ENCODE results near the gene DISC1. TPM values are rescaled to one million over a fixed set of nuclear protein-coding genes. Genes with fewer than 3 reads are reported as not detected.

The DISC1 gene
- total and polyA plus RNA-seq, 2 donors (not counting 3 experiments of a cell fraction or from before 2014, with no cell fraction given) = 3.3 to 14.7 TPM

DNA sequence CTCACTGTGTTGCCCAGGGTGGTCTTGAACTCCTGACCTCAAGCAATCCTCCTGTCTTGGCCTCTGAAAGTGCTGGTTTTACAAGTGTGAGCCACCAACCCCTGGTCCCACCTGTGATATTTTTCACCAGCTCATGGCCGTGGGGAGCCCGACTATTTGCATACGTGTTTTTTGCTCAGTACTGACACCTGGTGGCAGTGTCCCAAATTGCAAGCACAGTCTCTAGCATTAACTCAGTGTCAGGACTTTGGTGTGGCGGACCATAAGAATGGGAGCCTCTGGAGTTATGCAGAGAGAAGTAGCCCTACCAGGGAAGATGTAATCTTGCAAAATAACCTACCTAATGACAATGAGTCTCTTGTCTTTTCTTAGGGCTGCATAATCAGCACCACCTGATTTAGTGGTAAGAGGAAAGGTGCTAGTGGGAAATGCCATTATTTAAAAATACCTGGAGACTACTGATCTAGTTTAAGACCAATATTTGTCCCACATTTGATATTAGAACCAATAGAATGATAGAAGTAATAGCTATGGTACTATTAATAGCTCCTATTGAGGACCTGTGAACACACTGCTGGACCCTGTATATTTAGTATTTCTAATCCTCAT is 305.4 kb downstream of the DISC1 start:
- H3K4me1 ChIP-seq (ENCODE audit: control insufficient read depth, extremely low read depth, insufficient read depth, low read length) = peaks cover 20% of the 10 kb centered on the region
- H3K9me3 ChIP-seq (replicated peaks; ENCODE audit: control insufficient read depth, insufficient read depth, low read length) = no peaks in the 10 kb centered on the region
- H4K20me1 ChIP-seq (replicated peaks; ENCODE audit: control insufficient read depth, extremely low read depth, insufficient read depth, low read length) = no peaks in the 10 kb centered on the region
- no peaks in the 10 kb centered on the region for H3K27me3 ChIP-seq (ENCODE audit: control insufficient read depth in 2 of 2, insufficient read depth in 2 of 2, low read length in 2 of 2)
- H2AFZ ChIP-seq (ENCODE audit: low read depth, low read length) = no peak overlapping the region
- no peak overlapping the region for H3K9ac ChIP-seq (replicated peaks; ENCODE audit: extremely low read depth, insufficient read depth, low read length)
- no peak for FAIRE-seq
- dilution Hi-C loops (cut with MboI; ENCODE audit: extremely low pct_ligation_motif_present, low sequenced_read_pairs) = no loop called here
- no peaks in the 10 kb centered on the region for H3K36me3 ChIP-seq (ENCODE audit: control insufficient read depth in 2 of 2, extremely low read depth in 1 of 2, insufficient read depth in 2 of 2, low read length in 2 of 2)
- no TSS peak for BruUV-seq (replicated peaks)
- no peak for TF ChIP-seq MYC (IDR thresholded peaks at IDR 0.05; ENCODE audit: low read depth, low read length)
- TF ChIP-seq FOS (IDR thresholded peaks at IDR 0.05; ENCODE audit: borderline replicate concordance, insufficient read depth, low read length) = no peak
- TF ChIP-seq POLR2AphosphoS5 (IDR thresholded peaks at IDR 0.05; ENCODE audit: insufficient read depth, low read depth, low read length) = no peak
- TF ChIP-seq, protein P1, sequence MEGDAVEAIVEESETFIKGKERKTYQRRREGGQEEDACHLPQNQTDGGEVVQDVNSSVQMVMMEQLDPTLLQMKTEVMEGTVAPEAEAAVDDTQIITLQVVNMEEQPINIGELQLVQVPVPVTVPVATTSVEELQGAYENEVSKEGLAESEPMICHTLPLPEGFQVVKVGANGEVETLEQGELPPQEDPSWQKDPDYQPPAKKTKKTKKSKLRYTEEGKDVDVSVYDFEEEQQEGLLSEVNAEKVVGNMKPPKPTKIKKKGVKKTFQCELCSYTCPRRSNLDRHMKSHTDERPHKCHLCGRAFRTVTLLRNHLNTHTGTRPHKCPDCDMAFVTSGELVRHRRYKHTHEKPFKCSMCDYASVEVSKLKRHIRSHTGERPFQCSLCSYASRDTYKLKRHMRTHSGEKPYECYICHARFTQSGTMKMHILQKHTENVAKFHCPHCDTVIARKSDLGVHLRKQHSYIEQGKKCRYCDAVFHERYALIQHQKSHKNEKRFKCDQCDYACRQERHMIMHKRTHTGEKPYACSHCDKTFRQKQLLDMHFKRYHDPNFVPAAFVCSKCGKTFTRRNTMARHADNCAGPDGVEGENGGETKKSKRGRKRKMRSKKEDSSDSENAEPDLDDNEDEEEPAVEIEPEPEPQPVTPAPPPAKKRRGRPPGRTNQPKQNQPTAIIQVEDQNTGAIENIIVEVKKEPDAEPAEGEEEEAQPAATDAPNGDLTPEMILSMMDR (IDR thresholded peaks at IDR 0.05; ENCODE audit: extremely low read depth in 1 of 2, insufficient read depth in 1 of 2, low read depth in 1 of 2, low read length in 2 of 2) = peak; percentile 42 to 53
- ChIA-PET POLR2A (no interaction called here), CTCF (interaction anchor here (0.6 to 2.0 kb wide), 7 partner anchors 8 to 175 kb away, joined by 3 to 8 read pairs (median 5); no protein-coding TSS in a partner anchor)
- H3K79me2 ChIP-seq (ENCODE audit: control insufficient read depth, insufficient read depth, low read length) = no peaks in the 10 kb centered on the region
- no peak overlapping the region for H3K4me2 ChIP-seq (ENCODE audit: insufficient read depth, low read length)
- no peak overlapping the region for H3K4me3 ChIP-seq (replicated peaks in 1 of 3; ENCODE audit: insufficient read depth in 1 of 3, low read depth in 1 of 3, low read length in 3 of 3)
- intact Hi-C loops (cut with micrococcal nuclease) = loop anchor here (5.0 kb wide), 1 partner anchor 65 kb away; no protein-coding TSS in a partner anchor
- H3K27ac ChIP-seq (ENCODE audit: insufficient read depth, low read depth, low read length) = no peak overlapping the region
- H3K9me1 ChIP-seq (replicated peaks; ENCODE audit: control insufficient read depth, extremely low read depth, insufficient read depth, low read length) = no peaks in the 10 kb centered on the region
- no peak for DNase-seq (ENCODE audit: low read depth, low spot score)
